ENCODE measurements around the gene NCAPH2.
"Not testable (repeated sequence)": the region's sequence is repeated elsewhere in the genome, so short reads cannot be mapped to it uniquely, and the experiment has no call there.

The NCAPH2 gene

DNA sequence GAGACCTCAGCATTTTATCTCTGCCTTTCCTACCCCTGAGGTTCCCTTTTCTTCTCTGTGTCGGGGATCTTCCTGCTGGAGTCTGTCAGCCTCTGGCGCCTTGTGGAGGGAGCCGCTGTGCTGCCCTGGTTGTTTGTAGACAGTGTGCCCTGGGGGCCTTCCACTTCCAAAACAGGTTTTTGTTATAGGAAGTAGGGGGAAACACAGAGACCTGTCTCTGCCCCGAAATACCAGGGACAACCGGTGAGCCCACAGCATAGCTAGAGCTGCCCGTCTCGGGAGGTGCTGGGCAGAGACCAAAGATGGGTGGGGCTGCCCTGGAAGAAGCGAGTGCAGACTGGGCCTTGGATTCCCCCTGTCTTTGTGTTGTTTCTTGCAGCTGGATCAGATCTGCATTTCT is 8.0 kb downstream of the NCAPH2 start:
- Histone ChIP-seq H3K9me3 (ENCODE audit: control insufficient read depth in 1 of 2, low read length in 2 of 2) (no peaks in the 10 kb centered on the region), H3K36me3 (ENCODE audit: control insufficient read depth in 1 of 2, insufficient read depth in 2 of 2, low read length in 2 of 2) (peaks cover 19 to 35% of the 10 kb centered on the region in 2 donors), H3K4me3 (ENCODE audit: low read depth in 1 of 2, low read length in 2 of 2) (no peak overlapping the region), H3K27me3 (ENCODE audit: low read depth, low read length) (no peaks in the 10 kb centered on the region), H3K4me1 (ENCODE audit: control insufficient read depth in 1 of 2, insufficient read depth in 2 of 2, low read length in 2 of 2) (no peaks in the 10 kb centered on the region), H3K27ac (ENCODE audit: low read length) (no peak overlapping the region)

DNA sequence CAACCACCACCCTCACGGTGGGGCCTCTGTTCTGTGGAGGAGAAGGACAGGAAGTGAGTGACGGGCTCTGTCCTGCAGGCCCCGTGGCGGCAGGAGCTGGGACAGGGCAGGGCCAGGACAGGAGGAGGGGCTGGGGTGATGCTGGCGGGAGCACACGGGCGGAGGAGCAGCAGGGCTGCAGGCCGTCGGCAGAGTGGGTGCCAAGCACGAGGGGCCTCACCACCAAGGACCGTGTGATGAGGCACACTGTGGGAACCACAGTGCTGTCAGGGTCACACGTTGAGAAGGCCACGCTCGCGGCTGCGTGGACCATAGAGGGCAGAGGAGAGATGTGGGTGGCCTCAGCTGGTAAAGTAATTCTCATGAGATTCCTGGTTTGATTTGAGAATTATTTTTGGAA is 8.9 kb downstream of the NCAPH2 start:
- Histone ChIP-seq H3K36me3 (ENCODE audit: control insufficient read depth in 1 of 2, insufficient read depth in 2 of 2, low read length in 2 of 2) (peaks cover 21 to 43% of the 10 kb centered on the region in 2 donors), H3K27ac (ENCODE audit: low read length) (no peak overlapping the region), H3K27me3 (ENCODE audit: low read depth, low read length) (no peaks in the 10 kb centered on the region), H3K9me3 (ENCODE audit: control insufficient read depth in 1 of 2, low read length in 2 of 2) (no peaks in the 10 kb centered on the region), H3K4me3 (ENCODE audit: low read depth in 1 of 2, low read length in 2 of 2) (no peak overlapping the region), H3K4me1 (ENCODE audit: control insufficient read depth in 1 of 2, insufficient read depth in 2 of 2, low read length in 2 of 2) (no peaks in the 10 kb centered on the region)

DNA sequence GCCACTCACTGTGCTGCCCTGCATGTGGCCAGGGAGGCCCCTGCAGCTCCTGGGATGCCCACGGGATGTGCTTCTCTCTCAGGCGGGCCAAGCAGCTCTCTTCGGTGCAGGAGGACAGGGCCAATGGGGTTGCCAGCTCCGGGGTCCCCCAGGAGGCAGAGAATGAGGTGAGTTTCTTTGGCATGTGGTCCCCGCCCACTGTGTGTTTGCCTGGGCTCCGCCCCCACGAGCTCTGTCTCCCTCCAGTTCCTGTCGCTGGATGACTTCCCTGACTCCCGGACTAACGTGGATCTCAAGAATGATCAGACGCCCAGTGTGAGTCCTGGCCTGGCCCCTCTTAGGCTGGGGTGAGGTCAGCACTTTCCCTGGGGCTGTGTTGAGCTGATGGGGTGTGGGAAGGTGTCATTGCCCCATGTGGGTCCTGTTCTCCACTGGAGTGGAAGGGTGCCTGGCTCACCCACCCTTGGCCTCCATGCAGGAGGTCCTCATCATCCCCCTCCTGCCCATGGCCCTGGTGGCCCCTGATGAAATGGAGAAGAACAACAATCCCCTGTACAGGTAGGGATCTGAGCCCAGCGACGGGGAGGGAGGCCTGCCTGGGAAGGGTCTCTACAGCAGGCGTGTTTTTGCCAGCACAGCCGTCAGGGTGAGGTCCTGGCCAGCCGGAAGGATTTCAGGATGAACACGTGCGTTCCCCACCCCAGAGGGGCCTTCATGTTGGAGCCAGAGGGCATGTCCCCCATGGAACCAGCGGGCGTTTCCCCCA is 9.7 kb downstream of the NCAPH2 start:
- H3K36me3 ChIP-seq (ENCODE audit: control insufficient read depth in 1 of 2, insufficient read depth in 2 of 2, low read length in 2 of 2), result peaks cover 28 to 51% of the 10 kb centered on the region in 2 donors
- no peaks in the 10 kb centered on the region for H3K27me3 ChIP-seq (ENCODE audit: low read depth, low read length)
- H3K27ac ChIP-seq (ENCODE audit: low read length), result no peak overlapping the region
- H3K4me1 ChIP-seq (ENCODE audit: control insufficient read depth in 1 of 2, insufficient read depth in 2 of 2, low read length in 2 of 2), result no peaks in the 10 kb centered on the region
- H3K9me3 ChIP-seq (ENCODE audit: control insufficient read depth in 1 of 2, low read length in 2 of 2), result no peaks in the 10 kb centered on the region
- H3K4me3 ChIP-seq (ENCODE audit: low read depth in 1 of 2, low read length in 2 of 2), result no peak overlapping the region

DNA sequence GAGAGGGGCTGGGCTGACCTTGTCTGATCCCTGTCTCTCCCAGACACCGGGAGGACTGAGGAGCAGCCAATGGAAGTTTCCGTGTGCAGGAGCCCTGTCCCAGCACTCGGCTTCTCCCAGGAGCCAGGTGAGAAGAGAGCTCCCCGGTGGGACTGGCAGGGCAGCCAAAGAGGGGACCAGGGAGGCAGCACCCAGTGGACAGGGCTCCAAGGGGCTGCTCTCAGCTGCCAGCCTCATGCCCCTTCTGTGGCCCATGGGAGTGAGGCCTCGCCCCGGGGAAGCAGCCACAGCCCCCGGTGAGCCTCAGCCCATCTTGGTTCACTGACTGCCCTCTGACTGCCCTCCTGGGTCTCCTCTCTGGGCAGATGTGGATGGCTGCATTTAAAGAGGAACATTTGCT is 10.6 kb downstream of the NCAPH2 start:
- no peaks in the 10 kb centered on the region for H3K9me3 ChIP-seq (ENCODE audit: control insufficient read depth in 1 of 2, low read length in 2 of 2)
- H3K36me3 ChIP-seq (ENCODE audit: control insufficient read depth in 1 of 2, insufficient read depth in 2 of 2, low read length in 2 of 2), result peaks cover 28 to 59% of the 10 kb centered on the region in 2 donors
- no peak overlapping the region for H3K4me3 ChIP-seq (ENCODE audit: low read depth in 1 of 2, low read length in 2 of 2)
- H3K4me1 ChIP-seq (ENCODE audit: control insufficient read depth in 1 of 2, insufficient read depth in 2 of 2, low read length in 2 of 2), result no peaks in the 10 kb centered on the region
- H3K27ac ChIP-seq (ENCODE audit: low read length), result no peak overlapping the region
- H3K27me3 ChIP-seq (ENCODE audit: low read depth, low read length), result no peaks in the 10 kb centered on the region

DNA sequence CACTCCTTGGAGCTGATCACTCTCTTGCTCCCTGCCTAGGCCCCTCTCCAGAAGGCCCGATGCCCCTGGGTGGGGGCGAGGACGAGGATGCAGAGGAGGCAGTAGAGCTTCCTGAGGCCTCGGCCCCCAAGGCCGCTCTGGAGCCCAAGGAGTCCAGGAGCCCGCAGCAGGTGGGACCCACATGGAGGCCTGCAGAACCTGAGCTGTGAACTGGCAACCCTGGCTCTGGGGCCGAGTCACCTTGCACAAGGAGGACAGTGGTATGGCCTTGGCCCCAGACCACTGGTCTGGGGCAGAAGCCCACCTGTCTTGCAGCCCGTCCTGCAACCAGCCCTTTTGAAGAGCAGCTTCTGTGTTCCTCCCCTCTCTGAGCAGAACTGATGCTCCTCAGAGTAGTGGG is 11.1 kb downstream of the NCAPH2 start:
- H3K36me3 ChIP-seq (ENCODE audit: control insufficient read depth in 1 of 2, insufficient read depth in 2 of 2, low read length in 2 of 2), result peaks cover 28 to 59% of the 10 kb centered on the region in 2 donors
- no peaks in the 10 kb centered on the region for H3K9me3 ChIP-seq (ENCODE audit: control insufficient read depth in 1 of 2, low read length in 2 of 2)
- peaks cover 0 to 5% of the 10 kb centered on the region in 2 donors for H3K4me1 ChIP-seq (ENCODE audit: control insufficient read depth in 1 of 2, insufficient read depth in 2 of 2, low read length in 2 of 2)
- H3K4me3 ChIP-seq (ENCODE audit: low read depth in 1 of 2, low read length in 2 of 2), result no peak overlapping the region
- no peaks in the 10 kb centered on the region for H3K27me3 ChIP-seq (ENCODE audit: low read depth, low read length)
- H3K27ac ChIP-seq (ENCODE audit: low read length), result no peak overlapping the region

DNA sequence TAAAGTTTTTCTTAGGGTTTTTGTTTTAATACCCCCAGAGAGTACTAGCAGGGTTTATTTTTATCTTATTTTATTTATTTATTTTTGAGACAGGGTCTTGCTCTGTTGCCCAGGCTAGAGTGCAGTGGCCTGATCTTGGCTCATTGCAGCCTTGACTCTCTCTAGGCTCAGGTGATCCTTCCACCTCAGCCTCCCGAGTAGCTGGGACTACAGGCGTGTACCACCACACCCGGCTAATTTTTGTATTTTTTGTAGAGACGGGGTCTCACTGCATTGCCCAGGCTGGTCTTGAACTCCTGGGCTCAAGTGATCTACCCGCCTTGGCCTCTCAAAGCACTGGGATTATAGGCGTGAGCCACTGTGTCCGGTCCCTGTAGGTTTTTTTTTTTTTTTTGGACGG is 12.2 kb downstream of the NCAPH2 start:
- not testable (repeated sequence) for H3K27me3 ChIP-seq (ENCODE audit: low read depth, low read length); H3K4me3 ChIP-seq (ENCODE audit: low read depth in 1 of 2, low read length in 2 of 2); H3K9me3 ChIP-seq (ENCODE audit: control insufficient read depth in 1 of 2, low read length in 2 of 2); H3K27ac ChIP-seq (ENCODE audit: low read length)
- Histone ChIP-seq H3K36me3 (ENCODE audit: control insufficient read depth in 1 of 2, insufficient read depth in 2 of 2, low read length in 2 of 2) (peaks cover 28 to 59% of the 10 kb centered on the region in 2 donors), H3K4me1 (ENCODE audit: control insufficient read depth in 1 of 2, insufficient read depth in 2 of 2, low read length in 2 of 2) (peaks cover 6 to 14% of the 10 kb centered on the region in 2 donors)

DNA sequence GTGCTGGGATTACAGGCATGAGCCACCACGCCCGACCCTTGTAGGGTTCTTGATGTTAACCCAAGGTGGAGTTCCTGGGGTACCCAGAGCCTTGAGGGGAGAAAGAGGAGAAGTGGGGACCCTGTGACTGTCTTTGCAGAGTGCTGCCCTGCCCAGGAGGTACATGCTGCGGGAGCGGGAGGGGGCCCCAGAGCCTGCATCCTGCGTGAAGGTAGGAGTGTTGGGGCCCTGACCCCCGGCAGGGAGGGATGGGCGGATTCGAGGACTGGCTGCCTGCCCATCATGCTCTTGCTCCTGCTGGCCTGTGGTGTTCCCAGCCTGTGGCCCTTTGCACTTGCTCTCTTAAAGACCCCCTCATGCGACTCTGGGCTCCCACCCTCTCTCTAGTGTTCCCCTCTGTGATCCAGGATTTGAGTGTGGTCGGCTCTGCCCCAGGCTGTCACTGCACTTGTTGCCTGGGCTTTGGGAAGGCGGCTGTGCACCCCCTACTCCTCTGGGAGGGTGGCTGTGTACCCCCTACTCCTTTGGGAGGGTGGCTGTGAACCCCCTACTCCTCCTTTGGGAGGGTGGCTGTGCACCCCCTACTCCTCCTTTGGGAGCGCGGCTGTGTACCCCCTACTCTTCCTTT is 12.9 kb downstream of the NCAPH2 start:
- Histone ChIP-seq H3K36me3 (ENCODE audit: control insufficient read depth in 1 of 2, insufficient read depth in 2 of 2, low read length in 2 of 2) (peaks cover 28 to 59% of the 10 kb centered on the region in 2 donors), H3K4me1 (ENCODE audit: control insufficient read depth in 1 of 2, insufficient read depth in 2 of 2, low read length in 2 of 2) (peaks cover 6 to 14% of the 10 kb centered on the region in 2 donors), H3K4me3 (ENCODE audit: low read depth in 1 of 2, low read length in 2 of 2) (no peak overlapping the region), H3K27ac (ENCODE audit: low read length) (no peak overlapping the region), H3K9me3 (ENCODE audit: control insufficient read depth in 1 of 2, low read length in 2 of 2) (no peaks in the 10 kb centered on the region), H3K27me3 (ENCODE audit: low read depth, low read length) (no peaks in the 10 kb centered on the region)

DNA sequence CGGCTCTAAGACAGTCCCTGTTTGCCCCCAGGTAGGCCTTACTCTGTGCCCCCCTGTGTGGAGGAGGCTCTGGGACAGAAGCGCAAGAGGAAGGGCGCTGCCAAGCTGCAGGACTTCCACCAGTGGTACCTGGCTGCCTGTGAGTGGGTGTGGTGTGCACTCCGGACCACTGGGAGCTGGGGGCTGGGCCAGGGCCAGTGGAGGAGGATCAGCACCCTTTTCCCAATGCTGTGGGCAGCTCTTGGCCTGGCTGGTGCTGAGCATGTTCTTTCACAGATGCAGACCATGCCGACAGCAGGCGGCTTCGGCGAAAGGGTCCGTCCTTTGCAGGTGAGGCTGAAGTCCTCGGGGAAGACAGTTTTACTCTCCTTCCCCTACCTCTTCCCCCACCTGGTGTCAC is 13.7 kb downstream of the NCAPH2 start:
- H3K4me1 ChIP-seq (ENCODE audit: control insufficient read depth in 1 of 2, insufficient read depth in 2 of 2, low read length in 2 of 2), result peaks cover 6 to 21% of the 10 kb centered on the region in 2 donors
- H3K27ac ChIP-seq (ENCODE audit: low read length), result no peak overlapping the region
- H3K27me3 ChIP-seq (ENCODE audit: low read depth, low read length), result no peaks in the 10 kb centered on the region
- no peaks in the 10 kb centered on the region for H3K9me3 ChIP-seq (ENCODE audit: control insufficient read depth in 1 of 2, low read length in 2 of 2)
- H3K4me3 ChIP-seq (ENCODE audit: low read depth in 1 of 2, low read length in 2 of 2), result no peak overlapping the region
- H3K36me3 ChIP-seq (ENCODE audit: control insufficient read depth in 1 of 2, insufficient read depth in 2 of 2, low read length in 2 of 2), result peaks cover 22 to 56% of the 10 kb centered on the region in 2 donors

DNA sequence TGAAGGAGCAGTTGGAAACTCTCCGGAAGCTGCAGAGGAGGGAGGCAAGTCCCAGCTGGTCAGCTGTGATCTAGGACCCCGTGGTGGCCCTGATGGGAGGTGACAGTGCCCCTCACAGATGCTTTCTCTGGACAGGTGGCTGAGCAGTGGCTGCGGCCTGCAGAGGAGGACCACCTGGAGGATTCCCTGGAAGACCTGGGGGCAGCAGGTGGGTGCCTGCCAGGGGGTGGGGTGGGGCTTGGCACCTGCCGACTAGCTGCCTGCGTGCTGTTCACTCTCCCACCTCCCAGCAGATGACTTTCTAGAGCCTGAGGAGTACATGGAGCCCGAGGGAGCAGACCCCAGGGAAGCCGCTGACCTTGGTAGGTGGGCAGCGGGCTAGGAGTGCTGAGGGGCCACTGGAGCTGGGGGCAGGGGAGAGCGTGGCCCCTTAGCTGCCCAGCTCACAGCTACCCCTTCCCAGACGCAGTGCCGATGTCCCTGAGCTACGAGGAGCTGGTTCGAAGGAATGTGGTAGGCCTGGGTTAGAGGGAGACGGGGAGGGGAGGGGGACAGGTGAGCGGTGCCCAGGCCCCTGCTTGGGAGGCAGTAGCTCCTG is 14.3 kb downstream of the NCAPH2 start:
- no peaks in the 10 kb centered on the region for H3K9me3 ChIP-seq (ENCODE audit: control insufficient read depth in 1 of 2, low read length in 2 of 2)
- H3K27me3 ChIP-seq (ENCODE audit: low read depth, low read length), result no peaks in the 10 kb centered on the region
- H3K27ac ChIP-seq (ENCODE audit: low read length), result no peak overlapping the region
- H3K4me3 ChIP-seq (ENCODE audit: low read depth in 1 of 2, low read length in 2 of 2), result no peak overlapping the region
- peaks cover 6 to 27% of the 10 kb centered on the region in 2 donors for H3K4me1 ChIP-seq (ENCODE audit: control insufficient read depth in 1 of 2, insufficient read depth in 2 of 2, low read length in 2 of 2)
- H3K36me3 ChIP-seq (ENCODE audit: control insufficient read depth in 1 of 2, insufficient read depth in 2 of 2, low read length in 2 of 2), result peaks cover 20 to 50% of the 10 kb centered on the region in 2 donors

DNA sequence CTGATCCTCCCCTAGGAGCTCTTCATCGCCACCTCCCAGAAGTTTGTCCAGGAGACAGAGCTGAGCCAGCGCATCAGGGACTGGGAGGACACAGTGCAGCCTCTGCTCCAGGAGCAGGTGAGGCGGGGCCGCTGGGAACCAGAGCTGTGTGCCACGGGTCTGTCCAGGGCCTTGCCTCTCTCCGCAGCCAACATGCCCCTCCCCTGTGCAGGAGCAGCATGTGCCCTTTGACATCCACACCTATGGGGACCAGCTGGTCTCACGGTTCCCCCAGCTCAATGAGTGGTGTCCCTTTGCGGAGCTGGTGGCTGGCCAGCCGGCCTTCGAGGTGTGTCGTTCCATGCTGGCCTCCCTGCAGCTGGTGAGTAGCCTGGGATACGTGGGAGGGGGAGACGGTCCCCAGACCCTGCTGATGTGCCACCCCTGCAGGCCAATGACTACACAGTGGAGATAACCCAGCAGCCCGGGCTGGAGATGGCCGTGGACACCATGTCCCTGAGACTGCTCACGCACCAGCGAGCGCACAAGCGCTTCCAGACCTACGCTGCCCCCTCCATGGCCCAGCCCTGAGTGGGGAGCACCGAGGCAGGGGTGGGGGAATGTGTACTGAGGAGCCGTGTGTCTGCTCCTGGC is 14.9 kb downstream of the NCAPH2 start:
- Histone ChIP-seq H3K9me3 (ENCODE audit: control insufficient read depth in 1 of 2, low read length in 2 of 2) (no peaks in the 10 kb centered on the region), H3K27me3 (ENCODE audit: low read depth, low read length) (no peaks in the 10 kb centered on the region), H3K27ac (ENCODE audit: low read length) (no peak overlapping the region), H3K36me3 (ENCODE audit: control insufficient read depth in 1 of 2, insufficient read depth in 2 of 2, low read length in 2 of 2) (peaks cover 13 to 44% of the 10 kb centered on the region in 2 donors), H3K4me3 (ENCODE audit: low read depth in 1 of 2, low read length in 2 of 2) (no peak overlapping the region), H3K4me1 (ENCODE audit: control insufficient read depth in 1 of 2, insufficient read depth in 2 of 2, low read length in 2 of 2) (peaks cover 6 to 31% of the 10 kb centered on the region in 2 donors)

DNA sequence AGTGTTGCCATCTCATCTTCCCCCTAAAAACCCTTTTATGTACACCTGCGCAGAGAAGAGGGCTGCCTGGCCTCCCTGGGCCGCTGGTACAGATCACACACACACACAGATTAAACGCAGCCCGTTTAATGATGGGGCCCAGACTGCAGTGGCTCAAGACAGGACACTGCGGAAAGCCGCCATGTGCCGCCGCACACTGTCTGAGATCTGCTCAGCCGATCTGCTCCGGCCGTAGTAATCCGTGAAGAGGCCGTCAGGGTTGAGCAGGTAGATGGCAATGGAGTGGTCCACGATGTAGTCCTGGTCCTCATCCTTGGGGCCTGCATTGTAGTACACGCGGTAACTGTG is 15.4 kb downstream of the NCAPH2 start:
- Histone ChIP-seq H3K4me1 (ENCODE audit: control insufficient read depth in 1 of 2, insufficient read depth in 2 of 2, low read length in 2 of 2) (peaks cover 9 to 31% of the 10 kb centered on the region in 2 donors), H3K27ac (ENCODE audit: low read length) (no peak overlapping the region), H3K36me3 (ENCODE audit: control insufficient read depth in 1 of 2, insufficient read depth in 2 of 2, low read length in 2 of 2) (peaks cover 16 to 38% of the 10 kb centered on the region in 2 donors), H3K27me3 (ENCODE audit: low read depth, low read length) (no peaks in the 10 kb centered on the region), H3K9me3 (ENCODE audit: control insufficient read depth in 1 of 2, low read length in 2 of 2) (no peaks in the 10 kb centered on the region), H3K4me3 (ENCODE audit: low read depth in 1 of 2, low read length in 2 of 2) (no peak overlapping the region)

Data from muscle layer of duodenum (tissue), 2 donors.